Large intestine (tissue), 3 donors: Measurements from ENCODE around the gene LRRC74B. TPM values are rescaled to one million over a fixed set of nuclear protein-coding genes. Genes with fewer than 3 reads are reported as not detected.

Experiments used
- DNase-seq, 2 donors: peaks; one replicate each; pipeline versions ENCODE4 v3.0.0 to v3.0.0-alpha.2; 2013
- H3K27ac ChIP-seq: one replicate; pipeline ENCODE4 v1.5.1; 2013; ENCODE audit warnings: low read length
- H3K27me3 ChIP-seq: 2 replicates; pipeline ENCODE4 v1.6.1; 2013; ENCODE audit warnings: low read length; ENCODE audit not compliant: control insufficient read depth, insufficient read depth
- H3K36me3 ChIP-seq: 2 replicates; pipeline ENCODE4 v1.6.1; 2013; ENCODE audit warnings: low read length; ENCODE audit not compliant: control insufficient read depth, insufficient read depth
- H3K4me1 ChIP-seq: one replicate; pipeline ENCODE4 v1.6.1; 2013; ENCODE audit warnings: low read length; ENCODE audit not compliant: control insufficient read depth, insufficient read depth
- H3K4me3 ChIP-seq: one replicate; pipeline ENCODE4 v1.5.1; 2013; ENCODE audit warnings: low read length
- H3K9me3 ChIP-seq: one replicate; pipeline ENCODE4 v1.6.1; 2013; ENCODE audit warnings: mild to moderate bottlenecking, low read depth, low read length, moderate library complexity; ENCODE audit not compliant: control insufficient read depth
- WGBS: methylation state at CpG from one replicate; pipeline ENCODE4 v1.1.5; 2013; ENCODE audit warnings: low lambda C conversion rate; ENCODE audit not compliant: insufficient coverage; 5-methylcytosine and 5-hydroxymethylcytosine counted together
- polyA plus RNA-seq: library from polyadenylated mRNA; unstranded; fragments of 120-200 nt; gene quantifications from one replicate; pipeline ENCODE4 v1.2.1, GENCODE V29; 2013

Gene LRRC74B
- polyA plus RNA-seq, 1 donor, result 0.22 TPM

DNA sequence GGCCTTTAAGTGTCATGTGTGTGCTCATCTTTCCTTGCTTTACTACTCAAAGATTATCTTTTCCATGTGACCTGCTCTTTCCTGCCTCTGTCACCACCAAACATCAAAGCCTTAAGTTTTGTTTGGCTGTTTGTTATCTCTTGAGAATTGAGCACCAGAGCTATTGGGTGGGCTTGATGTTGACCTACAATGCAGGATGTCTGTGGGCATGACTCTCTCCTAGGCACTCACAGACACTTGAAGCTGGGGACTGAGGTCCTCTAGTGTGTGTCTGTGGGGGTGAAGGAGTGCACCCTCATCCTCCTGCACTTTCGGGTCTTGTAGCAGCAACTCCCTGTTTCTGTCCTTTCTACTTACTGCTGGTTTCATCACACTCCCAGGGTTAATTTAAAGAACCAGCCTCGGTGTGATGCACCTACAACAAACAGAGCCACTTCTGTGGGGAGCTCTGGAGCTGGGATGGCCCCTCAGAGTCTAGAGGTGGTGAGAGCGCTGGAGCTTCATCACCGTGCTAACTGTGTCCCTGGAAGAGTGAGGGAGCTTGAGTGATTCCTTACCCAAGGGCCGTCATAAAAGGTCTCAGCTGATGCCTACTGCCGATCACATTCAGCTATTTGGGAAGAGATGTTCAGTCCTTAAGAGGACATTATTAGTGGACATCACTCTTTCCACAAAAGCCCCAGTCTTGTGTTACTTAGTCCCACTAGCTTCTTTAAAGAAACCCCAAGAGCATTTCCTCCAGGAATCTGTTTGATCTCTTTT lies 56.3 kb downstream of the LRRC74B start:
- Histone ChIP-seq H3K4me3 (no peak overlapping the region), H3K27me3 (peaks cover 10% of the 10 kb centered on the region), H3K9me3 (no peaks in the 10 kb centered on the region), H3K36me3 (no peaks in the 10 kb centered on the region), H3K4me1 (peaks cover 3% of the 10 kb centered on the region), H3K27ac (no peak overlapping the region)
- DNase-seq, result no peak
- no CpG with 5 or more reads among the region's 6 CpGs for WGBS

DNA sequence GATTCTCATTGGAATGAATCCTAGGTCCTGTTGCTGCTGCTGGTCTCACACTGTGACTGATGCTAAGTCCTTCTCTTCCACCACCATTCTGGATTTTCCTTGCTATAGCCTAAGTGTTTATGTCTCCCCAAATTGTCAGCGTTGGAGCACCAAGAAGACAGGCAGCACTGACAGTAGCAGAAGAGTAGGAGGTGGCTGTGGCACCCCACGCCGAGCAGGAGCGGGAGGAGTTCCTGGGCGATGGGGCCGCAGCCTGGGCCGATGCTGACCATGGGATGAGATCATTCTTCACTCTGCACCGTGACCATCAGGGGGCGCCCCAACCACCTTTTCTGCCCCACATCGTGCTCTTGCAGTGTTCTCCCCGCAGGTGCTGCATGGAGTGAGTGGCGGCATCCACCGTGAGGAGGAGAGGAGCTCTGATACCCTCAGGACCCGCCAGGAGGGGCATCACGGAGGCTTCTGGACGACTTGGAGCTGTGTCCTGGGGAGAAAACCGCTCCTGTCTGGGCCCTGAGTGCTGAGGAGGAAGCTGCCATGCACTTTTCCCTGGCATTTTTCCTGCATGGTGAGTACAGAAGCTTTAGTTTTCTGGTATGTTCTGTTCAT lies 57.0 kb downstream of the LRRC74B start:
- Histone ChIP-seq H3K4me1 (peaks cover 3% of the 10 kb centered on the region), H3K27ac (no peak overlapping the region), H3K4me3 (no peak overlapping the region), H3K27me3 (peaks cover 10% of the 10 kb centered on the region), H3K36me3 (no peaks in the 10 kb centered on the region), H3K9me3 (no peaks in the 10 kb centered on the region)
- no CpG with 5 or more reads among the region's 17 CpGs for WGBS
- DNase-seq, result peak; percentile 74

DNA sequence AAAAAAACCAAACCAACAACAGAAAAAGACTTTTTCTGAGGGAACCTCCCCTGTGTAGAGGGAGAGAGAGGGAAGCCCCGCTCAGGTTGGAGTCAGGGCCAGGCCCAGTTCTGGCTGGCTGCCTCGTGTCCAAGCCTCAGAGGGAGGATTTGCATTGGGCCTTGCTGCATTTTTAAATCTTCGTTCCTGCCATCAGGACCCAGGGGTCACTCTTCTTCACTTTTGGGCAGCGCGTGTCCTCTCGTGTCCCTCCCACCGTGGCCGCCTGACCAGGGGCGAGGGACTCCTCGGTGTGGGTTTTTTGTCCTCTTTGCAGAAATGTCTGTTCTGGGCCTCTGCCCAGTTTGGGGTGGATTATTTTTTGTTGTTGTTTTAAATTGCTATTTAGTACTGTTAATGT lies 57.9 kb downstream of the LRRC74B start:
- H3K36me3 ChIP-seq, result no peaks in the 10 kb centered on the region
- no peak overlapping the region for H3K4me3 ChIP-seq
- H3K27me3 ChIP-seq, result peaks cover 10% of the 10 kb centered on the region
- WGBS, result 84% methylated on average over 3 of the region's 10 CpGs
- H3K27ac ChIP-seq, result no peak overlapping the region
- peaks cover 3% of the 10 kb centered on the region for H3K4me1 ChIP-seq
- no peak for DNase-seq
- no peaks in the 10 kb centered on the region for H3K9me3 ChIP-seq

- Histone ChIP-seq H3K27me3 (peaks cover 10% of the 10 kb centered on the region), H3K9me3 (no peaks in the 10 kb centered on the region), H3K27ac (no peak overlapping the region), H3K4me3 (no peak overlapping the region), H3K36me3 (no peaks in the 10 kb centered on the region), H3K4me1 (peaks cover 3% of the 10 kb centered on the region)
- DNase-seq, result no peak
- WGBS, result no CpG with 5 or more reads among the region's 3 CpGs
These were observed 58.5 kb downstream of the LRRC74B start for GRCh38 chr22:21104126-21104691.

- DNase-seq, result no peak
- Histone ChIP-seq H3K27ac (no peak overlapping the region), H3K27me3 (peaks cover 8% of the 10 kb centered on the region), H3K4me1 (peaks cover 3% of the 10 kb centered on the region), H3K36me3 (no peaks in the 10 kb centered on the region), H3K9me3 (no peaks in the 10 kb centered on the region), H3K4me3 (no peak overlapping the region)
- WGBS, result no CpG with 5 or more reads among the region's 2 CpGs
These were observed 59.5 kb downstream of the LRRC74B start for GRCh38 chr22:21105294-21105693.

GRCh38 chr22:21106000-21106399 lies 60.3 kb downstream of the LRRC74B start:
- Histone ChIP-seq H3K27ac (no peak overlapping the region), H3K36me3 (no peaks in the 10 kb centered on the region), H3K4me3 (no peak overlapping the region), H3K27me3 (peaks cover 6% of the 10 kb centered on the region), H3K4me1 (peaks cover 3% of the 10 kb centered on the region), H3K9me3 (no peaks in the 10 kb centered on the region)
- no peak for DNase-seq
- WGBS, result 60% methylated on average over 1 of the region's 5 CpGs

GRCh38 chr22:21108379-21109115 lies 62.8 kb downstream of the LRRC74B start:
- WGBS, result no CpG with 5 or more reads among the region's 4 CpGs
- Histone ChIP-seq H3K27me3 (no peaks in the 10 kb centered on the region), H3K9me3 (no peaks in the 10 kb centered on the region), H3K4me1 (no peaks in the 10 kb centered on the region), H3K36me3 (no peaks in the 10 kb centered on the region), H3K4me3 (no peak overlapping the region), H3K27ac (no peak overlapping the region)
- no peak for DNase-seq

Other genes starting within 250 kb of the LRRC74B start
- gene PI4KA, start 187.1 kb upstream of the LRRC74B start, polyA plus RNA-seq, result 79.8 TPM
- gene SNAP29, start 186.9 kb upstream of the LRRC74B start, polyA plus RNA-seq, result 29.8 TPM
- gene CRKL, start 128.5 kb upstream of the LRRC74B start, polyA plus RNA-seq, result 55.0 TPM
- 3.2 TPM for gene AIFM3, start 78.7 kb upstream of the LRRC74B start, polyA plus RNA-seq
- 39.0 TPM for gene LZTR1, start 63.6 kb upstream of the LRRC74B start, polyA plus RNA-seq
- gene THAP7, start 43.8 kb upstream of the LRRC74B start, polyA plus RNA-seq, result 27.0 TPM
- gene P2RX6, start 30.8 kb upstream of the LRRC74B start, polyA plus RNA-seq, result 1.4 TPM
- gene SLC7A4, start 13.4 kb upstream of the LRRC74B start, polyA plus RNA-seq, result 31.4 TPM